SH-SY5Y (cell line): ENCODE data around the gene TMEM164.

ENCODE experiments used
- GATA2 ChIP-seq: IDR thresholded peaks from 2 replicates; pipeline ENCODE4 v1.6.1; 2011; ENCODE audit warnings: mild to moderate bottlenecking, low read depth, low read length
- GATA3 ChIP-seq: IDR thresholded peaks from 2 replicates; pipeline ENCODE4 v1.6.1; 2011; ENCODE audit warnings: low read depth, mild to moderate bottlenecking, low read length, moderate library complexity

The TMEM164 gene

GRCh38 chrX:110020536-110020935, 17.6 kb downstream of the TMEM164 start:
- TF ChIP-seq GATA3 (no peak), GATA2 (no peak)

GRCh38 chrX:110021258-110022022, 18.5 kb downstream of the TMEM164 start:
- TF ChIP-seq GATA3, result no peak
- no peak for TF ChIP-seq GATA2

GRCh38 chrX:110022599-110023448, 19.9 kb downstream of the TMEM164 start:
- TF ChIP-seq GATA2 (no peak), GATA3 (no peak)

GRCh38 chrX:110025395-110025794, 22.5 kb downstream of the TMEM164 start:
- TF ChIP-seq GATA2 (no peak), GATA3 (no peak)

GRCh38 chrX:110026099-110026844, 23.4 kb downstream of the TMEM164 start:
- TF ChIP-seq GATA2, result no peak
- no peak for TF ChIP-seq GATA3

- TF ChIP-seq GATA3 (no peak), GATA2 (no peak)
These were observed 29.7 kb downstream of the TMEM164 start for GRCh38 chrX:110032534-110033147.

GRCh38 chrX:110034036-110034435, 31.1 kb downstream of the TMEM164 start:
- TF ChIP-seq GATA2 (no peak), GATA3 (no peak)

GRCh38 chrX:110036162-110037033, 33.5 kb downstream of the TMEM164 start:
- TF ChIP-seq GATA2 (no peak), GATA3 (no peak)

- TF ChIP-seq GATA2, result no peak
- TF ChIP-seq GATA3, result no peak
These were observed 34.3 kb downstream of the TMEM164 start for GRCh38 chrX:110037178-110037577.

- no peak for TF ChIP-seq GATA2
These were observed 36.0 kb downstream of the TMEM164 start for GRCh38 chrX:110038900-110039299.

GRCh38 chrX:110041980-110042379, 39.1 kb downstream of the TMEM164 start:
- no peak for TF ChIP-seq GATA2
- no peak for TF ChIP-seq GATA3

GRCh38 chrX:110042496-110042895, 39.6 kb downstream of the TMEM164 start:
- TF ChIP-seq GATA2, result no peak
- TF ChIP-seq GATA3, result no peak

- no peak for TF ChIP-seq GATA3
- TF ChIP-seq GATA2, result no peak
These were observed 40.6 kb downstream of the TMEM164 start for GRCh38 chrX:110043506-110043905.
